Right atrium auricular region (tissue), 2 donors: ENCODE measurements around the gene MYO1D. TPM values are rescaled to one million over a fixed set of nuclear protein-coding genes. Genes with fewer than 3 reads are reported as not detected.
"Not testable (repeated sequence)": the region's sequence is repeated elsewhere in the genome, so short reads cannot be mapped to it uniquely, and the experiment has no call there.

ENCODE experiments used
- DNase-seq: peaks from one replicate; pipeline ENCODE4 v3.0.0-alpha.2; 2019; ENCODE audit warnings: low spot score
- H3K27ac ChIP-seq, 2 donors: fragments of 200-600 bp; sonication (generic); 1 replicate in 1 of 2; 2 replicates in 1 of 2; pipeline ENCODE4 v1.5.1; 2016 to 2019
- H3K27me3 ChIP-seq, 2 donors: fragments of 200-600 bp; sonication (generic); one replicate each; pipeline versions ENCODE4 v1.5.1 to v1.6.0; 2017 to 2019
- H3K36me3 ChIP-seq: fragments of 200-600 bp; sonication (generic); one replicate; pipeline ENCODE4 v1.5.1; 2016
- H3K4me1 ChIP-seq, 2 donors: fragments of 200-600 bp; sonication (generic); one replicate each; pipeline versions ENCODE4 v1.5.1 to v1.6.0; 2017 to 2019
- H3K4me3 ChIP-seq, 2 donors: fragments of 200-600 bp; sonication (generic); 1 replicate in 1 of 2; 2 replicates in 1 of 2; pipeline ENCODE4 v1.5.1; 2017 to 2019; ENCODE audit warnings: mild to moderate bottlenecking in 1 of 2, moderate library complexity in 1 of 2
- H3K9me3 ChIP-seq, 2 donors: fragments of 200-600 bp; sonication (generic); one replicate each; pipeline ENCODE4 v1.5.1; 2019
- CTCF ChIP-seq, 2 donors: fragments of 200-600 bp; sonication (generic); IDR thresholded peaks; one replicate each; pipeline ENCODE4 v1.5.1; 2019; ENCODE audit warnings: antibody characterized with exemption in 2 of 2
- total RNA-seq, 2 donors: library from RNA; depleted of rRNA; stranded (reverse); fragments of >200 nt; gene quantifications; one replicate each; pipeline ENCODE4 v1.1.0, GENCODE V29; 2016

Gene MYO1D
- total RNA-seq, 2 donors from 2014 or later, result 21.9 to 25.1 TPM

- H3K27ac ChIP-seq, result no peak overlapping the region
- H3K36me3 ChIP-seq, result peaks cover 15% of the 10 kb centered on the region
- H3K4me1 ChIP-seq, result no peaks in the 10 kb centered on the region
- H3K27me3 ChIP-seq, result no peaks in the 10 kb centered on the region
- H3K4me3 ChIP-seq, result no peak overlapping the region
- DNase-seq, result no peak
- TF ChIP-seq CTCF (IDR thresholded peaks at IDR 0.05), result no peak
- no peaks in the 10 kb centered on the region for H3K9me3 ChIP-seq
These were observed 153.5 kb downstream of the MYO1D start for GRCh38 chr17:32723310-32723955.

GRCh38 chr17:32722733-32723132 is 154.2 kb downstream of the MYO1D start:
- no peak overlapping the region for H3K27ac ChIP-seq
- no peak overlapping the region for H3K4me3 ChIP-seq
- no peaks in the 10 kb centered on the region for H3K4me1 ChIP-seq
- DNase-seq, result no peak
- H3K36me3 ChIP-seq, result peaks cover 15% of the 10 kb centered on the region
- H3K9me3 ChIP-seq, result no peaks in the 10 kb centered on the region
- no peak for TF ChIP-seq CTCF (IDR thresholded peaks at IDR 0.05)
- H3K27me3 ChIP-seq, result no peaks in the 10 kb centered on the region

GRCh38 chr17:32720671-32721070 is 156.3 kb downstream of the MYO1D start:
- no peak for TF ChIP-seq CTCF (IDR thresholded peaks at IDR 0.05)
- DNase-seq, result no peak
- Histone ChIP-seq H3K9me3 (no peaks in the 10 kb centered on the region), H3K4me1 (no peaks in the 10 kb centered on the region), H3K36me3 (peaks cover 11% of the 10 kb centered on the region), H3K27me3 (no peaks in the 10 kb centered on the region), H3K27ac (no peak overlapping the region), H3K4me3 (no peak overlapping the region)

- H3K36me3 ChIP-seq, result peaks cover 11% of the 10 kb centered on the region
- H3K4me3 ChIP-seq, result no peak overlapping the region
- H3K9me3 ChIP-seq, result no peaks in the 10 kb centered on the region
- H3K4me1 ChIP-seq, result no peaks in the 10 kb centered on the region
- no peaks in the 10 kb centered on the region for H3K27me3 ChIP-seq
- no peak for TF ChIP-seq CTCF (IDR thresholded peaks at IDR 0.05)
- no peak overlapping the region for H3K27ac ChIP-seq
- DNase-seq, result no peak
These were observed 157.2 kb downstream of the MYO1D start for GRCh38 chr17:32719689-32720088.

GRCh38 chr17:32714922-32715321 is 162.0 kb downstream of the MYO1D start:
- not testable (repeated sequence) for H3K36me3 ChIP-seq, H3K4me1 ChIP-seq, DNase-seq, H3K4me3 ChIP-seq, H3K27me3 ChIP-seq, H3K27ac ChIP-seq, H3K9me3 ChIP-seq

- not testable (repeated sequence) for H3K27ac ChIP-seq, H3K27me3 ChIP-seq
These were observed 162.7 kb downstream of the MYO1D start for GRCh38 chr17:32714206-32714605.

GRCh38 chr17:32713081-32713480 is 163.8 kb downstream of the MYO1D start:
- no peak for TF ChIP-seq CTCF (IDR thresholded peaks at IDR 0.05)
- H3K27ac ChIP-seq, result no peak overlapping the region
- peaks cover 7% of the 10 kb centered on the region for H3K36me3 ChIP-seq
- no peaks in the 10 kb centered on the region for H3K27me3 ChIP-seq
- no peak overlapping the region for H3K4me3 ChIP-seq
- no peaks in the 10 kb centered on the region for H3K4me1 ChIP-seq
- H3K9me3 ChIP-seq, result no peaks in the 10 kb centered on the region
- DNase-seq, result no peak

More at GRCh38 chr17:32714206-32714605, 162.7 kb downstream of the MYO1D start:
- DNase-seq, H3K4me1 ChIP-seq, H3K36me3 ChIP-seq, H3K4me3 ChIP-seq, H3K9me3 ChIP-seq: not testable (repeated sequence)
